CD4-positive, alpha-beta T cell treated with Interleukin-1 beta for 1 hour (primary cell): ENCODE data around the gene MUSTN1.

Experiments used
- DNase-seq, 2 donors: peaks; one replicate each; pipeline ENCODE4 v3.0.0-alpha.2; 2020 to 2022

The MUSTN1 gene

GRCh38 chr3:52783211-52783555, 51.6 kb downstream of the MUSTN1 start:
- DNase-seq: no peak
